Activated effector memory CD4-positive, alpha-beta T cell treated with anti-CD3 and anti-CD28 coated beads, Interleukin-2, amount 50 U/mL, for 16 hours (primary cell): ENCODE data around the gene SUPT16H.
A peak's percentile ranks its signal among the peaks of the same experiment; 100 is the strongest.
"Not testable (repeated sequence)": the region's sequence is repeated elsewhere in the genome, so short reads cannot be mapped to it uniquely, and the experiment has no call there.

Experiments
- DNase-seq: peaks from one replicate; pipeline ENCODE4 v3.0.0-alpha.2; 2020

SUPT16H gene

GRCh38 chr14:21356511-21356910, 27.3 kb downstream of the SUPT16H start:
- no peak for DNase-seq

- no peak for DNase-seq
These were observed 31.2 kb downstream of the SUPT16H start for GRCh38 chr14:21352587-21352986.

- DNase-seq = no peak
These were observed 33.3 kb downstream of the SUPT16H start for GRCh38 chr14:21350539-21350938.

DNA sequence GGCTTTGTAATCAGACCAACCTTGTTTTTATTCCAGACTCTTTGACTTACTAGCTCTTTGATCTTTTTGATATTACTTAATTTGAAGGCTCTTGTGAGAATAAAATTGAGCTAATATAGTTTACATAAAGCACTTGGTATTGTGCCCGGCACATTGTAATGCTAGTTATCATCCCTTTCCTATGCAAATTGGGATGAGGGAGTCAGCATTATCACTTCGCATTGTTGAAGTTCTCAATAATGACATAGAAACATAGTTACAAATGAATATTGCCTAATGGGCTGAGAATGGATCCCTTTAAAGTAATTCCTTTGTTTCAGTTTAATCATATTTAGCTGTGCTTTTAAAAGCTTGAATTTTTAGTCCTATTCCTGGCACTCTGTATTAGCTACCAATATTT, 36.6 kb downstream of the SUPT16H start:
- DNase-seq = no peak

DNA sequence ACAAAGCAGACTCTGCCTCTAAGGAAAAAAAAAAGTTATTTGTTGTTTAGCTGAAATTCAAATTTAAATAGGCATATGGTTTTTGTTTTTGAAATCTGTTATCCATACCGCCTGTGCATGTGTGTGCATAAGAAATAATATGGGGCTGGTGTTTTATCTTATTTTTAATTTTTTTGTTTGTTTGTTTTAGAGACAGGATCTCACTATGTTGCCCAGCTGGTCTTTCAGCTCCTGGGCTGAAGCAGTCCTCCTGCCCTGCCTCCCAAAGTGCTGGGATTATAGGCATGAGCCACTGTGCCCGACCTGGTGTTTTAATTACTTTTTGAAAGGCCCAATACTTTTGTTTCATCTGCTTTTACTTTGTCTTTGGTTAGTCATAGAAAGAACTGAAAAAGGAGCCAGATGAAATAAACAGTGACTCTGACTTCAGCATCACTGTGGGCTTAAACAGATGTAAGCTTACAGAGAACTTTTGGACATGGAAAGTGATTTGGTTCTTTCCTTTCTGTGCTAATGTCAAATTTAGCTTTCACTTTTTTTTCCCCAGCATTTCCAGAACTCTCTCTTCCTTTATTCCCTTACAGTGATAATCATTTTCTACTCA, 37.2 kb downstream of the SUPT16H start:
- no peak for DNase-seq

GRCh38 chr14:21343035-21343794, 40.6 kb downstream of the SUPT16H start:
- no peak for DNase-seq

- DNase-seq = no peak
These were observed 49.5 kb downstream of the SUPT16H start for GRCh38 chr14:21334202-21334906.

GRCh38 chr14:21332950-21333349, 50.9 kb downstream of the SUPT16H start:
- no peak for DNase-seq

DNA sequence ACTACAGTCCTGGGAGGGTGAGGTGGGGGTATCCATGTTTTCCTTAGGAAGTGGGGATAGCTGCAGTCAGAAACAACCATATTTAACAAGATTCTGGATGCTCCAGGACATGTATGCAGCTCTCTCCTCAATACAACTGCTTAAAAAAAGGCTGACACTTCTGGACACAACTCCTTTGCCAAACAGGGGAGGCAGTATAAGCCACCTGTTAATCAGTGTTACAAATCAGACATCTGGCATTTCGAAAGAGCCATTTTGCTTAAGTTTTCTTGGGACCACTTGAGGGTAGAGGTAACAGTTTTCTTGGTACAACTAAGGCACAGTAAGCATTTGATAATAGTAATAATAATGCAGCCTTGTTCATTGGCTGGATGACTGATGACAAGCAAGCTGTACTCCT, 56.8 kb downstream of the SUPT16H start:
- DNase-seq = no peak

GRCh38 chr14:21322716-21323115, 61.1 kb downstream of the SUPT16H start:
- no peak for DNase-seq

- no peak for DNase-seq
These were observed 62.9 kb downstream of the SUPT16H start for GRCh38 chr14:21320913-21321312.

DNA sequence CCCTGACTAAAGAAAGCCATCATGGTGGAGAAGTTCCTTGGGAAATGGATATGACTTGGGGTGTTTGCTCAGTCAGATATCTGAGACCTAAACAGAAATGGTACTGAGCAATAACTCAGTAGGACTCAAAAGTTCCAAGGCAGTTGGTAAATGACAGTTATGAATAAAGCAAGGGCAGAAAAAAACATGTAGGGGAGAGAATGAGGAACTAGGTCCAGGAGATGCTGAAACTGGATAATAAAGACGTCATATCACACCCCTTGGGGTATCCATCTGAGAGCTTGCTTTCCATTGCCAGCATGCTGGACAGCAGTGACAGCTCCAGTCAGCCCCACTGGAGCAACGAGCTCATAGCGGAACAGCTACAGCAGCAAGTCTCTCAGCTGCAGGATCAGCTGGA, 66.4 kb downstream of the SUPT16H start:
- no peak for DNase-seq

- DNase-seq = no peak
These were observed 70.3 kb downstream of the SUPT16H start for GRCh38 chr14:21313512-21313911.

DNA sequence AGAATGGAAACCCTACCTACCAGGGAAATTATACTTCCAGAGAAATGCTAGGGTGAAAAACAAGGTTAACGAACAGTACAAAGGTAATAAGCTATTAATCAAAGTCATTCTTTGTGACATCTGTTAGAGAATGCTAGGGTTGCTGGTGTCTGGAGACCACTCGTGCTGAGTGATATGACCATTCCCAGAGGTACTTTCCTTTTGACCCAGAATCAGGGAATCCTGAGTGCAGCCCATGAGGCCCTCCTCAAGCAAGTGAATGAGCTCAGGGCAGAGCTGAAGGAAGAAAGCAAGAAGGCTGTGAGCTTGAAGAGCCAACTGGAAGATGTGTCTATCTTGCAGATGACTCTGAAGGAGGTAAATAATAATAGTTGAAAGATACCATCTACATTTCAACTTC, 72.2 kb downstream of the SUPT16H start:
- no peak for DNase-seq

DNA sequence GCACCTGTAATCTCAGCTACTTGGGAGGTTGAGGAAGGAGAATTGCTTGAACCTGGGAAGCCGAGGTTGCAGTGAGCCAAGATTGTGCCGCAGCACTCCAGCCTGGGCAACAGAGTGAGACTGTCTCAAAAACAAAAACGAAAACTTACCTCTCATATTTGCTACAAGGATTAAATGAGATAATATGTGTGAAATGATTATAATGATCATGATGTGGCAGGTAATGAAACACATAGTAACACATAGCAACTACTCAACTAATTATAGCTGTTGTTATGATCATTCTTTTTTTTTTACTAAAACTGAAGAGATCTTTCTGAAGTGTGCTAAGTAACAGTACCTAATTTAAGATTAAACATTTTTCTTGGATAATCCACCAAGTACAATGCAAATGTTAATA, 73.9 kb downstream of the SUPT16H start:
- DNase-seq = no peak

GRCh38 chr14:21309238-21309636, 74.6 kb downstream of the SUPT16H start:
- no peak for DNase-seq

- DNase-seq = peak; percentile 92
These were observed 75.2 kb downstream of the SUPT16H start for GRCh38 chr14:21308479-21309237.

- no peak for DNase-seq
These were observed 75.7 kb downstream of the SUPT16H start for GRCh38 chr14:21308132-21308478.

DNA sequence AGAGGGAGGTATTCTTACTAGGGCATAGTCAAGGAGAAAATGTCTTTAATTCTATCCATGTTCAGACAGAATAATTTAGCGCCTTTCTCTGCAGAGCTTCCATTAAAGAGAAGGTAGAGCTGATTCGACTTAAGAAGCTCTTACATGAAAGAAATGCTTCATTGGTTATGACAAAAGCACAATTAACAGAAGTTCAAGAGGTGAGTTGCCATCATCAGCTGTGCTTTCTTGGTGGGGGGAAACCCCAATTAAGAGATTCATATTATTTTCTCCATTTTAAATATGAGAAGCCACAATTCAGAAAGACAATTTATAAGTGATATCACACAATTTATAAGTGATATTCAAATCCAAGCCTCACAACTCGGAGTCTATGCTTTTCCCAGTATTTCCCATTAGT, 76.2 kb downstream of the SUPT16H start:
- no peak for DNase-seq

DNA sequence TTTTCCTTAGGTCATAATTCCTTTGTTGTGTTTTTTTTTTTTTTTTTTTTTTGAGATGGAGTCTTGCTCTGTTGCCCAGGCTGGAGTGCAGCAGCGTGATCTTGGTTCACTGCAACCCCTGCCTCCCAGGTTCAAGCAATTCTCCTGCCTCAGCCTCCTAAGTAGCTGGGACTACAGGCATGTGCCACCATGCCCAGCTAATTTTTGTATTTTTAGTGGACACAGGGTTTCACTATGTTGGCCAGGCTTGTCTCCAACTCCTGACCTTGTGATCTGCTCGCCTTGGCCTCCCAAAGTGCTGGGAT, 81.0 kb downstream of the SUPT16H start:
- not testable (repeated sequence) for DNase-seq

DNA sequence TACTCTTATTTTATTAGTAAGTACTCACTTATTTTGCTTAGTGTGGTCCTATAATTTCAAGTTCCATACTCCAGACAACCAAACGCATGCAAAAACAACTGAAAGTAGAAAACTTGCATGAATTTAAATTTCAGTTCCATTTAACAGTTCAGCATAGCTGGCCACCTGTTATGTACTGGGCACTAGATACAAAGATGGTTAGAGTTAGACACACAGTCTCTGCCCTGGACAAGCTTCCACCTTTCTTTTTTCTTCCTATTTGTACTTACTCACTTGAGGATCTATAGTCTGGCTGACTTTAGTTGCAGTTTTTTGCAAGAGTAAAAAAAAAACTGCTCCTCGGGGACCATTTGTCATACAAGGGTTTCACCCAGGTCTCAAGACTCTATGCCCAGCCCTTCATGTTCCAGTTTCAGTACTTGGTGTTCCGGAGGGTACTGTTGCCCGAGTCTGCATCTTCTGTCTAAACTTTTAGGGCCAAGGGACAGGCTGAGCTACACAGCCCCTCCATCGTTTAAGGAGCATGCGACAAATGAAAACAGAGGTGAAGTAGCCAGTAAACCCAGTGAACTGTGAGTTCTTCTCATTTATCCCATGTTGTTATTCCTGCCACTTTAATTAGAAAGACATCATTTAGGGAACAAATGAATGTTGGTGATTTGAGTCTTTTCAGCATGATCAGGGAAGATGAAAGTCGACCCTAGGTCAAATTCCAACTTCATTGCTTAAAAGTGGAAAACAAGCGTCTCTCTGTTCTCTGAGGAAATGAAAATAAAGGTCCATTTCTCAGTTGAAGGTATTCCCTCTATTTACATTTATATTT, 81.6 kb downstream of the SUPT16H start:
- DNase-seq = no peak
